ENCODE measurements around the gene MPPED2.

MPPED2 gene

DNA sequence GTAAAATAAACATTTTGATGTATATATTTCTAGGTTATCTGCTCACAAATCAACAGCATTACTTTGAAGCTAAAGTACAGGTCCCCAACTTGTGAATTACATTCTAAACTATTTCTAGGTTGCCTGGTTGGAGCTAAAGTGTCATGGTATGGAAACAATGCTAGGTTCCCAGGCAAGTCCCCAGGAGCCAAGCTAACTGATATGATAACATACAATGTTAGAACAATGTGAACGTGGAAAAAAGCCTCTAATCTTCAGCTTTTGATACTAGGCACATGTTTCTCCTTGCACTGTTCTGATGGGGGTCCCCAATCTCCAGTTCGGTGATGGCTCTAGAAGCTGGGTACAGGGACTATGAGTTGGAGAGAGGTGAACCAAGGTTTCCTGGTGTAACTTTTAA, 153.4 kb downstream of the MPPED2 start:
- no peak for DNase-seq (ENCODE audit: low read depth)
- H3K4me3 ChIP-seq (ENCODE audit: low read depth, low read length) = no peak overlapping the region

DNA sequence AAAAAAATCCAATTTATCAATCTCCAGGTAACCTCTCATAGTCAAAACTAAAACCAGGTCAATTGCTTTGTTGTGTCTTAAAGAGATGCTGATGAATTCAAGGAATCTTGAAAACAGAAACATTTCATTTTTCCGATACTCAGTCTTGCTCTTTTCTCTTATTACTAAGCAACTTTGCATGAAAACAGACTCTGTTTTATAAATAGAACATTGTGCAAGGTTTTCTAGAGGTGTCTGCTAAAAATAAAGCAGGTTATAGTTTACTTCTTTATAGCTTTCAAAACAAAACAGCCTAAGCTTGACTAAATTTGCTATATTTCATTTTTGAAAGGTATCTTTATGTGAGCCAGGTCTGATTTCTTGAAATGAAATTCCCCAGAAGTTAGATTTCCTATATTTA, 154.0 kb downstream of the MPPED2 start:
- DNase-seq (ENCODE audit: low read depth) = no peak
- no peak overlapping the region for H3K4me3 ChIP-seq (ENCODE audit: low read depth, low read length)

DNA sequence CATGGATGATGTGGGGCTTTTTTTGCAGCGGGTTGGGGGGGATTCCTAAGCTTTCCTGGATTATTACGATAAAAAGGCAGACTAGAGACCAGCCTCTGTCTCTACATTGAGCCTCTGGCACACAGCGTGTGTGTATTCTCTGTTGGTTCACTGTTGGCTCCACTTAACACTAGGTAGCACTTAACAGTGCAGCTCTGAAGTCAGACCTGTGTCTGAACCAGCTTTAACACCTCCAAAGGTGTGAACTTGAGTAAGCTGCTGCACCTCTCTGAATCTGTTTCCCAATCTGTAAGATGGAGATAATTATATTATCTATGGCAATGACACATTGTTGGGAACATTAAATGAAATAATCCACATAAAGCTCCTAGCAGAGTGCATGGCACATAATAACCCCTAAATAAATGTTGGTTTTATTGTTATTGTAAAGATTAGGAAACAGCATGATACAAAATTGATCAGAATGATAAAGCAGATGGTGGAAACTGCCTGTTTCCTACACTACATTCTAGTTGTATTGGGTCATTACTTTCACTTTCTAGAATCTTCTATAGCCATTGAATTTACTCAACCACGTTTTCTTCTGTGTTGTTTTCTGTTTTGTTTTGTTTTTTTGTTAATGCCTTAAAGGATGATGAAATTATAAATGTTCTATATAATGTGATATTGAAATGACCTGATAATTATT, 154.9 kb downstream of the MPPED2 start:
- DNase-seq (ENCODE audit: low read depth) = no peak
- H3K4me3 ChIP-seq (ENCODE audit: low read depth, low read length) = no peak overlapping the region

DNA sequence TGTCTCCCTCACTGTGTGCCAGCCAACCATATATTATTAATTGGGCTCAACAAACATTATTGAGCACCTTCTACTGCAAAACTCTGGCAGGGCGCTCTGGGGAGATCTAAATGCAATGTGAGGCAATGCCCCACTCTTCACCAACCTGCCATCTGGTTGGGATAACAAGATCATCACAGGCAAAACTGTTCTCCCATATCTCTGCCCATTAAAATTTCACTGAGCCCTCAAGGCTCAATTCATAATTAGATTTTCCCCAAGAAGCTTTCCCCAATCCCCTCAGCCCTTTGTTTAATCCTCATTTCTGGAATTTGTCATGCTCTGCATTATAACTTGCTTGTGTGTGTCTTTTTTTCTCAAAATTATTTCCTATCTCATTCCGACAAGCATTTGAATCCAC, 156.6 kb downstream of the MPPED2 start:
- no peak for DNase-seq (ENCODE audit: low read depth)
- H3K4me3 ChIP-seq (ENCODE audit: low read depth, low read length) = no peak overlapping the region

DNA sequence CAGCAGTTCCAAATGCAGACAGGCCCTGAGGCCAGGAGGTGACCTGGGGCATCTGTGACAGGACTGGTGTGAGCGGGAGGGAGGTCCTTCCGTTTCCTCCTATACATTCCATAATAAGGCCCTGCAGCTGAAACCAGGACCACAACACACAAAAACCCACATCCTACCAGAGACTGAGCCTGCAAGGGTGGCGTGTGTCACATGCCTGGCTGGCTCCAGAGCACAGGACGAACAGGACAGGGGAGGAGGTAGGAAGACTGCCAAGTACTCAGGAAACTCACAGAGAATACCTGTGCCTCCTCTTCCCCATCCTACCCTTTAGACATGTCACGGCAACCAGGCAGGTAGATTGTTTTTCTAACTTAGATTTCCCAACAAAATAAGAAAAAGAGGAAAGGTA, 159.4 kb downstream of the MPPED2 start:
- H3K4me3 ChIP-seq (ENCODE audit: low read depth, low read length) = no peak overlapping the region
- no peak for DNase-seq (ENCODE audit: low read depth)

DNA sequence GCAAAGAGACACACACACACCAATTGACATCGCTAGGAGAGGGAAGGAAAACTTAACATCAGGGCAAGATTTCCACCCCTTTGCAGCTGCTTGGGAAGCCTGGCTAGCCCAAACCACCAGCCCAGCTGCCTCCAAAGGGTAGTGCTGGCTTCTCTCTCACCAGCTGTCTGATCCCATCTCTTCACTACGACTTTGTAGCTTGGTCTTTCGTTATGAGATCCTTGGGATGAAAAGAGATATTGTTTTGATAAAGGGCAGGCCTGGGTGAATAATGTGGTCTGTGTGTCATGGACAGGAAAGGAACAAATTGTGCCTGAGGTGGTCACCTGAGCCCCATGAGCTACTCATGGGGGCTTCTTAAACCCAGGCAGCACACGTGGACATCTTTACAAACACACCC, 161.3 kb downstream of the MPPED2 start:
- peak; percentile 7 for DNase-seq (ENCODE audit: low read depth)
- H3K4me3 ChIP-seq (ENCODE audit: low read depth, low read length) = no peak overlapping the region

DNA sequence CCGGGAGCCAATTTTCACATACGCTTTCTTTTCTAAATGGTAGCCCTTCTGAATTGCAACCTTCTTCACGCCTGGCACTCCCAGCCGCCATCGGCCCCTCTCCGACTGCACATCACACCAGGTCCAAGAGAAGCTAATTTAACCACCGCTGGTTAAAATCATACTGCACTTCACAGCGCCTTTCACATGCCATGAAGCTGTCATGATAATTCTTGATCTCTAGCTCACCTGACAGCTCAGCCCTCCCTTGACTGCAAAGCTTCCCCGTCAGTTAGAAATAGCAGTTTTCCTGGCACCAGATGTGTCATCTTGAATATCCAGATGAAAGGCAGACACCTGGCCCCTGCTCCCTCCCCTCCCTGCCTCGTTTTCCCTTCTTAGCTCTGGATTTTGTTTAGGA, 161.8 kb downstream of the MPPED2 start:
- DNase-seq (ENCODE audit: low read depth) = no peak
- H3K4me3 ChIP-seq (ENCODE audit: low read depth, low read length) = no peak overlapping the region

DNA sequence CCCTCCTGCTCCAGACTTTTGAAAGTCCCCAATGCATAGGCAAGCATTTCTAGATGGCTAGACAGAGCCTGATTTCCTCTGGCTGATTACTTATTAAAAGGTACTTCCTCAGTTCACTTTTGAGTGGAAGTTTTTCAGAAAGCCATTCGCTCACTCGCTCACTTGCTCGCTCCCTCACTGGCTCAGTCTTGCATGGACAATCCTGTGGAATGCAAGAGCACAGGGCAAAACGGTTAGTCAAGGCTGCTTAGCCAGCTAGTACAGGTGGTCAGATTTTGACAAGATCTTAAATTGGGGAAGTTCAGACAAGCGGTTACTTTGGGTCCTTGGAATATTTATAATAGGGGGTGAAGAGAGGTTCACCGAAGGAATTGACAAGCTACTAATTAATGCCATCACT, 162.3 kb downstream of the MPPED2 start:
- DNase-seq (ENCODE audit: low read depth) = no peak
- H3K4me3 ChIP-seq (ENCODE audit: low read depth, low read length) = no peak overlapping the region

DNA sequence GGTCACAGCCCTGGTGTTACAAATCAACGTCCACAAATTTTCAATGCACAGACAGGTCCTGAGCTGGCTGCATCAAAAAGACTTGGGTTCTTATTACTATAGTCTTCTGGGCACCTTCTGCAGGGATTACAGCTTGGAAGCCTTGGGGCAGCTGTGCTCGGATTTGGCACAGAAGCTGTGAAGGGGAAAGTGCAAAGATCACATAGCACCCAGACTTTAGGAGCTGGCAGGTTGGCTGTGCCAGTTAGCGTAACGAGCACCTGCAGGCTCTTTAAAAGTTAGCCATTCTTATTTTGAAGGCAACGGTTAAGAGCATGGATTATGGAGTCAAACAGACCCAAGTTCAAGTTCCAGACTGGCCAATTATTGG, 162.9 kb downstream of the MPPED2 start:
- DNase-seq (ENCODE audit: low read depth) = no peak
- H3K4me3 ChIP-seq (ENCODE audit: low read depth, low read length) = no peak overlapping the region

DNA sequence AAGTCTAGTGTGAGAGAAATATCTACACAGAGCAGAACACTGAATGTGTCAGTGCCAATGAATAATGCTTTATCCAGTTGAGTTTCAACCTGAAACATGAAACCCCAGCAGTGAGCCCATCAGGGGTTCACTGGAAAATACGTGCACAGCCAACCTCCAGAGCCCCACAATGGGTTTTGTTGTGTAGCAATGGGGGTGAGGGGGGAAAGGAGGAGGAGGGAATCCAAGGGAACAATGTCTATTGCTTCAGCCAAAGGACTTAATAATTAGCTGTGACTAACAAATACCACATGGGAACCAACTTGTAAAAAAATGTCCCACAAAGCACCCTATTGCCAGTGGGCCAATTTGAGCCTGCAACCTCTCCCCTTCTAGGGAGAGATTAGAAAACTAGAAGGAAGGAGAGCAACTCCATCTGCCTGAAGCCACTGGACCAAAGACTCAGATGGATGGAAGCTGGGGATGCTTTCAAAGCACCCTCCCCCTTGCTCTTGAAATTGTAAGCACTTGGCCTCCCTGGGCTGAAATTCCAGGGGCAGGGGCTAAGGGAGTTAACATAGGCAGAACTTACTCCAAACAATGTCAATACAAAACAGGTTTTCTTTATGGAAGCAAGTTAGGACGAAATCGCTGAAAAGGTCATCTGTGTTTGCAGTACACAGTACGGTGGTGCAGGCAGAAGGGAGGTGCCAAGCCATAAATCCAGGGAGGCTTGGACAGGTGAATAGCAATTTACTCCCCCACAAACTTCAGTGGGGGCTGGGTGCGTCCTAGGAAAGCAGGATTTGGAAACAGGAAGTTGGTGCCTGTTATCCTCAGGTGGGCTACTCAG, 163.5 kb downstream of the MPPED2 start:
- DNase-seq (ENCODE audit: low read depth) = no peak
- H3K4me3 ChIP-seq (ENCODE audit: low read depth, low read length) = no peak overlapping the region

DNA sequence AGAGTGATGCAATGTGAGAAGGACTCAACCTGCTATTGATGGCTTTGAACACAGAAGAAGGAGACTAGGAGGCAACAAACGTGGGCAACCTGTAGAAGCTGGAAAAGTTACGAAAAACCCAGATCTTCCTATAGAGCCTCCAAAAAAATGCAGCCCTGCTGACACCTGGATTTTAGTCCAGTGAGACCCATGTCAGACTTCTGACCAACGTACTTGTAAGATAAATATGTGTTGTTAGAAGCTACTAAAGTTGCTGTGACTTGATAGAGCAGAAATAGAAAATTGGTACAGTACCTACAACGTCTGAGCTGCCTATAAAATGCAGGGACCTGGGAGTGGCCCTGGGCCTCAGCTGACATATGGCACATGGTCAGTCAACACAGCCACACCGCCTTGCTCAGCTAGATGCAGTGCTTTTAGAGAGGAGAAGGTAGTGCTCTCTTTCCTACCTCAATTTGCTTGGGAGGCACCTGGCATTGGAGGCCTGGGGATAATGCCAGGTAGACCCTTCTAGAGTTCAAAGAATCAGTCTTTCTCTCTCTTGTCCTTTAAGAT, 165.8 kb downstream of the MPPED2 start:
- no peak overlapping the region for H3K4me3 ChIP-seq (ENCODE audit: low read depth, low read length)
- DNase-seq (ENCODE audit: low read depth) = no peak

DNA sequence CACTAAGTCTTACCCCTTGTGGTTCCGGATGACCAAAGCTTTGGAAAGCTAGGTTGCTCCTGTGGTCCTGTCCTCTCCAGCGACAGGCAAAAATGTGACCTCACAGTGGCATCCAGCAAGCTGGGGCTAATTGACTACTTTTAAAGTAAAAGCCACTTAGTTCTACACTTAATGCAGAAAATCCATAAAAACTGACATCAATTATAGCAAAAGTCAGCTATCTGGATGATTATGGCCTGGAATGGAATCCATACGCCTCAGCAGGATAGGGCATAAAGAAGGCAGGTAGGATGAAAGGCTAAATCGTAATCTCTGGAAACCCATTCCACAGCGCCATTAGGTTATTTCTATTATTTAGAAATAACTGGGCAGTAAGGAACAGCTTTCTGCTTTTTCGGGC, 171.3 kb downstream of the MPPED2 start:
- H3K4me3 ChIP-seq (ENCODE audit: low read depth, low read length) = no peak overlapping the region
- no peak for DNase-seq (ENCODE audit: low read depth)

DNA sequence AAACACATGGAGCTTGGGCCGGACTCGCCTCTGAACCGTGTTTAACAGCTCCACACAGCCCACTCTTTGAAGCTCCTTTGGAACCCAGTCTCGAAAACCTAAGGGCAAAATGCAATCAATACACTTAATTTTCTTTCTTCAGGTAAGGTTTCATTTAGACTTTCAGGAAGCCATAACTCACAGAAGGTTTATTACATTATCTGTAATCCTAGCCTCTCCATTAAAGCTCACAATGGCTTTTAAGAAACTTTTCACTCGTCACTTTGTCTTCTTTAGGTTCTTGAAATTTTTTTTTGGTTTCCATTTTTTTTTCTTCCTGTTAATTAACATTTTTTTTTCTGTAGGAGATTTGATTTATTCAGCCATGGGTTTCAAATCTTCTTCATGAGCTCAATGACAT, 171.9 kb downstream of the MPPED2 start:
- no peak overlapping the region for H3K4me3 ChIP-seq (ENCODE audit: low read depth, low read length)
- no peak for DNase-seq (ENCODE audit: low read depth)

DNA sequence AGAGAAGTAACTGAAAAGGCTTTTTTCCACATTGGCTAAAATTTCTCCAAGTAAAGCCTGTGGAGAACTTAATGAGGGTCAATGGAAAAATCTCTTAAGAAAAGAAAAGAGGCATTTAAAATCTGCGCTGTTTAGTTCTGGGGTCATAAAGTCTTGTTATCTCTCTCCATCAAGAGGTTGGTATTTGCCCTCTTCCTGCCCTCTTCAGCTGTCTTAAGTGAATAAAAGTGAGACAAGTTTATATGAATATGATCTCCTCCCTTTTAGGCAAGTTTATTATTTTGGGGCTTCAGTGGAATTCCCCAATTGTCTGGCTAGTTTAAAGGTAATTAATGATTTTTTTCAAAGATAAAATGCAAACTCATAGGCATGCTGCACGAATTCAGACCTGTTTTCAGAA, 173.6 kb downstream of the MPPED2 start:
- no peak for DNase-seq (ENCODE audit: low read depth)

DNA sequence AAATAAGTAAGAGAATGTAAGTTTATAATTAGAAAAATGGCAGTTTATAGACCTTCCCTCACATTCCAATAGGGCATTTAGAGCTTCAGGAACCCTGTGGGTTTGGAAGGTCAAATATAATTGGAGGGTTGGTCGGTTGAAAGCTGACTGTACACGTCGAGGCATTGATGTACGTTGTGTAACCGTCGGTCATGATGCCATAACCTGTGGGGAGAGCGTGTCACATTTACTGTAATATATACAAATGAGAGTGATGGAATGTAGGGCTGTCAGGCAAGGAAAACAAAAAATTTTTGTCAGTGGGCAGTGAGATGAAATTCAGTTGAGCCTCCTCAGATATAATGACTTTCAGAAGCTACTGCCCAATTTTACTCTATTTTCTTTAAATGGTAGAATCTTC, 174.8 kb downstream of the MPPED2 start:
- no peak overlapping the region for H3K4me3 ChIP-seq (ENCODE audit: low read depth, low read length)
- no peak for DNase-seq (ENCODE audit: low read depth)

More for the DNA sequence above, 173.6 kb downstream of the MPPED2 start:
- H3K4me3 ChIP-seq (ENCODE audit: low read depth, low read length) = no peak overlapping the region

DNA sequence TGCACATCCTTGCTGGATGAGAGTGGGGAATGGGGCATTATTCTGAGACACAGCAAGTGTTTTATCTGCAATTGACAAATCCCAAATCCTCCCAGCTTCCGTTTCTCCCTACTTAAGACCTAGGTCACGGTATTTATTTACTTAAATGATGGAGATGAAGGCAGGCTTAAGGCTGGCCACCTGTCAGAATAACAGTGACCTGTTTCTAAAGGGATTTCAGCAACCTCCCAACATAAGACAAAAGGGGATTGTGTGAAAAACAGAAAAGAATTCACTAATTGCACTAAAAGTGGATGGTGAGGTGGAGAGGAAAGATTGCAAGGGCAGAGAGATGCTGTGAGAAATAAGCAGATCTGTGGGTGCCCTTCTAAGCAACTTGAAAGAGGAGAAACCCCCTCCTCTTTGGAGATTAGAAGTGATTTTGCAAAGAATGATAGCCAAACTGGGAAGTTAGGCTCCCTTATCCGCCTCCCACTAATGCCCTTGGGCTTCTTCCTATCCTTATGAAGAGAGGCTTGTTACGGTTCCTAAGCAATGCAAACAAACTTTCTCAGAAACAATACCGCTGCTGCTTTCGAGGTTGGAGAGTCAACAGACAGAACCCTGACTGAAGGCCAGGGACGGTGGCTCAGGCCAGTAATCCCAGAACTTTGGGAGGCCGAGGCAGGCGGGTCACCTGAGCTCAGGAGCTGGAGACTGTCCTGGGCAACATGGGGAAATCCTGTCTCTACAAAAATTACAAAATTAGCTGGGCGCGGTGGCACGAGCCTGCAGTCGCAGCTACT, 179.0 kb downstream of the MPPED2 start:
- DNase-seq (ENCODE audit: low read depth) = no peak
- H3K4me3 ChIP-seq (ENCODE audit: low read depth, low read length) = no peak overlapping the region

DNA sequence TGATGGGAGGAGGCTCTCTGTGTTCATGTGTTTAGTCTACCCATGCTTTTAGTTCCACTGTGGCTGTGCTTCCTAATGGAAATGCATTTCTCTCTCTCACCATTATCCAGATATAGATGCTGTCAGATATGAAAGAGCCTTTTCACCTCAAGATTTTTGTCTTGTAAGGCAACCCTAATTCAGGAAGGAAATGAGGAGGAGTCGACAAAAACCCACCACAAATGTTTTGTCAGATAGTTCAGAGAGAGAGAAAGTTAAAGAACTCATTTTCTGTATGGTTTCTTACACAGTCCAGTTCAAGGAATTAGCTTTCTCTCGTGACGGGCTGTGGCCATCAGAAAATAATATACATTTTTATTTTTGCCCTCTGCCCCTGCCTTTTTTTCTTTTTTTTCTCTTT, 180.8 kb downstream of the MPPED2 start:
- no peak for DNase-seq (ENCODE audit: low read depth)

DNA sequence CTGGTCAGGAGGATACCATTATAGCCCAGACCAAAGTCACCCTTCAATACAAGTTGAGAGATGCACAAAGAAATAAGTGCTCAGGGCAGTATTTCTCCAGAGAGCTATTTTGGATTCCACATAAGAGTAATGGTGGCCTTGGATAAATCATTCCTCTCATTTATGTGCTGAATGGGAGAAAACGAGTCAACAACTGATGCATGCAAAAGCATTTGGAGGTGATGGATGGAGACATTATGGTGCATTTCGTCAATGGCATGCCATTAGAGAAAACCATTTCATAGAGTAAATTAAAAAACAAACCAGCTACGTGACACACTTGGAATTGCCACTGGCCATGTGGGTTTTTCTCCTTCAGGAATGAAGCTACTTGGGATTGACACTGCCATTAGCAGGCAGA, 182.0 kb downstream of the MPPED2 start:
- no peak overlapping the region for H3K4me3 ChIP-seq (ENCODE audit: low read depth, low read length)
- no peak for DNase-seq (ENCODE audit: low read depth)

More for the DNA sequence above, 180.8 kb downstream of the MPPED2 start:
- H3K4me3 ChIP-seq (ENCODE audit: low read depth, low read length) = no peak overlapping the region

DNA sequence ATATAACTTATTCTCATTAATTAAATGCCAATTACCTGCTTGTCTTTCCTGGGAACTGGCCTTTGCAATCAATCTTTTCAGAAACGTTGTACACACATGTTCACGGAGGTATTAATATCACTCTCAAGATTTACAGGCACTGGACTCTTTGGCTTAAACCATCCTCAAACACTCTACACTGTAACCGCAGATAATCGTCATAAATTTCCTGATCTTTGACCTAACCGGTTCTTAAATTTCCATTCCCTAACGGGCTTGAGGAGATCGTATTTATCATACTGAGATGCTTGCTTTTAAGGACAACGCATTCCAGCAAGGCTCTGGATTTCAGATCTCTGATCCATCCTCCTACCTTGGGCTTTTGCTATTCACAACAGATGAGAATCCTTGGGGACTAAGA, 190.4 kb downstream of the MPPED2 start:
- no peak for DNase-seq (ENCODE audit: low read depth)
- no peak overlapping the region for H3K4me3 ChIP-seq (ENCODE audit: low read depth, low read length)

DNA sequence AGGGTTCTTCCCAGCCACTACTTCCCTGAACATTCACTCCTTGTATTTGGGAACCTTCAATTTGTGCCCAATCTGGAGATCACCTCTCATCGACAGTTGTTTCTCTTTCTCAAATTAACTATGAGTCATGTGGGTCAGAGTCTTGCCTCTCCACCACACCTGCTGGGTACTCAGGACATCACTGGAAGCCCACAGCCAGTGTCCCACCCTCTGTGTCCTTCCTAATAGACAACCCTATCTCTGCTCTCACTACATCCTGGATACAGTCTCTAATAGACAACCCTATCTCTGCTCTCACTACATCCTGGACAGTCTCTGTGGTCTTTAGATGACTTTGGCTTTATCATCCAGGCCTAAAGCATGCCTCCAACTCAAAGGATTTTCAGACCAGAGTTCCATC, 193.1 kb downstream of the MPPED2 start:
- no peak for DNase-seq (ENCODE audit: low read depth)
- H3K4me3 ChIP-seq (ENCODE audit: low read depth, low read length) = no peak overlapping the region

Data from skeletal muscle cell (primary cell).